ENCODE results near the gene GRB10. TPM values are rescaled to one million over a fixed set of nuclear protein-coding genes. Genes with fewer than 3 reads are reported as not detected.

GRB10 gene
- total RNA-seq, 2 experiments from 2014 or later, result 5.9 to 8.4 TPM

DNA sequence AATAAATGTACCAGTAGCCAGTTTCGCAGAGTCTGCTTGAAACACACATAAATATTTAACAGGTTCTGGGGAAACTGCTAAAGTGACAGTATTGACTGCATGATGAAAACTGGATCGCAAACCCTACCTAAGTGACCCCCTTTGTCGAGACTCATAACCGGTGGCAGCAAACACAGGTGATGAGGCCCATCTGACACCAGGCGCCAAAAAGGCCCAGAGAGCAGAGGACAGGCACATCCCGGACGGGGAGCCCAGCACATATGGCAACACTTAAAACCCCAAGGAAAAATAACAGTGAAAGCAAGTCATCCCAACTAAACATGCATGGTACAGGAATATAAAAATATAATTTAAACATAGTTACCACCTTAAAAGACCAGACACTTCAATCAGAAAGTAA is 62.4 kb downstream of the GRB10 start:
- no peak for ATAC-seq (ENCODE audit: poor library complexity)

DNA sequence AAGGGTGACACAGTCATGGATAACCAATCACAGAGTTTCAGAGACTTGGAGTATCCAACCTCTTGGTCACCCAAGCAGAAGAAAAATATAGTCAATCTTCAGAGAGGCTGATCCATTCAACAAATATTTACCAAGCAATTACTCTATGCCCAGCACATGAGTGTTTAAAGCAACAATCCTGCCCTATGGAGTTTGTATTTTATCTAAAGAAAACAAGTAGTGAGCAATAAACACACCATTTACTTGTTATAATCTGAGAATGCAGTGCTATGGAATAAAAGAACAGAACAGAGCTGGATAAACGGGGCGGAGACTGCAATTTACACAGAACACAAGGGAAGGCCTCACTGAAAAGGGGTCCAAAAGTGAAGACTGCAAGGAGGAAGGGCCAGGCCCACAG is 63.8 kb downstream of the GRB10 start:
- ATAC-seq (ENCODE audit: poor library complexity), result no peak
- DNase-seq, result no peak
- Mint-ChIP-seq H3K4me1 (ENCODE audit: low read depth) (no peaks in the 10 kb centered on the region), H3K9me3 (no peaks in the 10 kb centered on the region), H3K27me3 (no peaks in the 10 kb centered on the region), H3K27ac (no peak overlapping the region), H3K4me3 (no peak overlapping the region), H3K36me3 (ENCODE audit: low read depth) (no peaks in the 10 kb centered on the region)
- Histone ChIP-seq H3K27ac (ENCODE audit: low read depth in 1 of 2, low read length in 2 of 2) (no peak overlapping the region), H3K36me3 (ENCODE audit: insufficient read depth, low read length) (no peaks in the 10 kb centered on the region), H3K4me3 (ENCODE audit: low read length) (no peak overlapping the region), H3K9me3 (ENCODE audit: control insufficient read depth in 1 of 2, insufficient read depth in 1 of 2, low read length in 2 of 2) (no peaks in the 10 kb centered on the region), H3K4me1 (ENCODE audit: insufficient read depth, low read length) (no peaks in the 10 kb centered on the region), H3K27me3 (ENCODE audit: control insufficient read depth in 1 of 2, insufficient read depth in 2 of 2, low read length in 2 of 2) (no peaks in the 10 kb centered on the region)
- intact Hi-C loops (cut with DNase I, micrococcal nuclease), result no loop called here
- CTCF ChIA-PET, result no interaction called here
- POLR2A ChIA-PET, result no interaction called here
- no peak for TF ChIP-seq CTCF (IDR thresholded peaks at IDR 0.05)

More for the DNA sequence above, 62.4 kb downstream of the GRB10 start:
- DNase-seq, result no peak
- ChIA-PET POLR2A (no interaction called here), CTCF (no interaction called here)
- Histone ChIP-seq H3K36me3 (ENCODE audit: insufficient read depth, low read length) (no peaks in the 10 kb centered on the region), H3K9me3 (ENCODE audit: control insufficient read depth in 1 of 2, insufficient read depth in 1 of 2, low read length in 2 of 2) (no peaks in the 10 kb centered on the region), H3K4me1 (ENCODE audit: insufficient read depth, low read length) (peaks cover 10% of the 10 kb centered on the region), H3K27me3 (ENCODE audit: control insufficient read depth in 1 of 2, insufficient read depth in 2 of 2, low read length in 2 of 2) (no peaks in the 10 kb centered on the region), H3K4me3 (ENCODE audit: low read length) (no peak overlapping the region), H3K27ac (ENCODE audit: low read depth in 1 of 2, low read length in 2 of 2) (no peak overlapping the region)
- peaks cover 7% of the 10 kb centered on the region for H3K4me1 Mint-ChIP-seq (ENCODE audit: low read depth)
- H3K36me3 Mint-ChIP-seq (ENCODE audit: low read depth), result no peaks in the 10 kb centered on the region
- H3K9me3 Mint-ChIP-seq, result no peaks in the 10 kb centered on the region
- H3K27ac Mint-ChIP-seq, result no peak overlapping the region
- no peaks in the 10 kb centered on the region for H3K27me3 Mint-ChIP-seq
- H3K4me3 Mint-ChIP-seq, result no peak overlapping the region
- no peak for TF ChIP-seq CTCF (IDR thresholded peaks at IDR 0.05)
- intact Hi-C loops (cut with DNase I, micrococcal nuclease), result no loop called here

- Mint-ChIP-seq H3K4me1 (ENCODE audit: low read depth) (no peaks in the 10 kb centered on the region), H3K36me3 (ENCODE audit: low read depth) (no peaks in the 10 kb centered on the region), H3K27me3 (no peaks in the 10 kb centered on the region), H3K9me3 (no peaks in the 10 kb centered on the region), H3K4me3 (no peak overlapping the region), H3K27ac (no peak overlapping the region)
- Histone ChIP-seq H3K36me3 (ENCODE audit: insufficient read depth, low read length) (no peaks in the 10 kb centered on the region), H3K9me3 (ENCODE audit: control insufficient read depth in 1 of 2, insufficient read depth in 1 of 2, low read length in 2 of 2) (no peaks in the 10 kb centered on the region), H3K27ac (ENCODE audit: low read depth in 1 of 2, low read length in 2 of 2) (no peak overlapping the region), H3K4me3 (ENCODE audit: low read length) (no peak overlapping the region), H3K4me1 (ENCODE audit: insufficient read depth, low read length) (no peaks in the 10 kb centered on the region), H3K27me3 (ENCODE audit: control insufficient read depth in 1 of 2, insufficient read depth in 2 of 2, low read length in 2 of 2) (no peaks in the 10 kb centered on the region)
- intact Hi-C loops (cut with DNase I, micrococcal nuclease), result no loop called here
- ChIA-PET POLR2A (no interaction called here), CTCF (no interaction called here)
- ATAC-seq (ENCODE audit: poor library complexity) (no peak), DNase-seq (no peak)
- TF ChIP-seq CTCF (IDR thresholded peaks at IDR 0.05), result no peak
Observed at GRCh38 chr7:50718311-50718710, 64.4 kb downstream of the GRB10 start.
